ENCODE measurements around the gene SPAG5.

The SPAG5 gene

GRCh38 chr17:28527859-28528258 lies 71.0 kb downstream of the SPAG5 start:
- no peaks in the 10 kb centered on the region for H3K9me3 ChIP-seq (ENCODE audit: severe bottlenecking)
- H3K27me3 ChIP-seq (ENCODE audit: insufficient read depth, low read depth, severe bottlenecking): no peaks in the 10 kb centered on the region
- H3K36me3 ChIP-seq: no peaks in the 10 kb centered on the region
- no peak for DNase-seq
- no peak overlapping the region for H3K4me3 ChIP-seq (ENCODE audit: low read depth, low read length)
- no peak overlapping the region for H3K27ac ChIP-seq
- TF ChIP-seq CTCF (IDR thresholded peaks at IDR 0.05; ENCODE audit: low read depth, low read length): no peak

All from WERI-Rb-1 (cell line).